ENCODE data around the gene VGLL4.

GRCh38 chr3:11626084-11626463, 17.6 kb downstream of the VGLL4 start:
- TF ChIP-seq CTCF (conservative IDR thresholded peaks at IDR 0.05; ENCODE audit: low read depth, low read length) (no peak), EZH2 (IDR thresholded peaks at IDR 0.05; ENCODE audit: low read length, unreplicated experiment) (no peak)

All from PC-3 (cell line).